AML-193 (cell line): Measurements from ENCODE around the gene LANCL2.
"Not testable (repeated sequence)": the region's sequence is repeated elsewhere in the genome, so short reads cannot be mapped to it uniquely, and the experiment has no call there.

Source experiments
- DNase-seq, 2 experiments: peaks; one replicate each; lab custom pipeline; 2025; lab: John Stamatoyannopoulos, UW

LANCL2 gene

GRCh38 chr7:55471594-55471993 is 106.5 kb downstream of the LANCL2 start:
- not testable (repeated sequence) for DNase-seq

GRCh38 chr7:55472406-55472805 is 107.3 kb downstream of the LANCL2 start:
- DNase-seq, result not testable (repeated sequence)

GRCh38 chr7:55472928-55473725 is 108.0 kb downstream of the LANCL2 start:
- DNase-seq, result no peak

GRCh38 chr7:55473932-55474331 is 108.8 kb downstream of the LANCL2 start:
- no peak for DNase-seq

- no peak for DNase-seq
Observed at GRCh38 chr7:55474944-55475854, 110.1 kb downstream of the LANCL2 start.

GRCh38 chr7:55475855-55476803 is 111.0 kb downstream of the LANCL2 start:
- DNase-seq, result no peak

- DNase-seq, result no peak
Observed at GRCh38 chr7:55476852-55477780, 112.0 kb downstream of the LANCL2 start.

- no peak for DNase-seq
Observed at GRCh38 chr7:55477781-55478374, 112.7 kb downstream of the LANCL2 start.

GRCh38 chr7:55478700-55479099 is 113.6 kb downstream of the LANCL2 start:
- DNase-seq, result no peak

- DNase-seq, result no peak
Observed at GRCh38 chr7:55481155-55481554, 116.0 kb downstream of the LANCL2 start.

GRCh38 chr7:55483046-55483445 is 117.9 kb downstream of the LANCL2 start:
- no peak for DNase-seq
